Medulla oblongata (tissue), 1 donor: ENCODE data around the gene MAGEB16.

Experiments used
- DNase-seq: peaks from one replicate; pipeline ENCODE4 v3.0.0-alpha.2; 2015; ENCODE audit errors: extremely low spot score

Gene MAGEB16

DNA sequence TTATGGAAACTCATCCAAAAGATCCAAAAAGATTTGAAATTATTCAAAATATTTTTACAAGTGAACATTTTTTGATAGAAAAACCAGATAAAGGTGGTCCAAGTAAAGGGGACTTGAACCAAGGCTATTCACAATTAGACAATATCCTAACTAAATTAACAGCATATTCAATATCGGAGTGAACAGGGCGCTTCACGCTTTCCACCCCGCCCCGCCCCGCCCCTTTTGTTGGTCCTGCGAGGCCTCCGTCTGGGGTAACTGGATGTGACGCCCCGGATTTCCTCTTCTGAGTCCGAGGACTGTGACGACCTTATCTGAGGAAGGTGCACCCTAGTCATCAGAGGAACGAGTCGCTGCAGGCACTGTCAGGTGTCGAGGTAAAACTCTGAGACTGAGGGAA is at the start of gene MAGEB16:
MAGEB16 (plus strand) TSS at position 301 of the 400 bp plus-strand sequence. CDS start 3,855 bp downstream, outside the sequence.
- DNase-seq: no peak

DNA sequence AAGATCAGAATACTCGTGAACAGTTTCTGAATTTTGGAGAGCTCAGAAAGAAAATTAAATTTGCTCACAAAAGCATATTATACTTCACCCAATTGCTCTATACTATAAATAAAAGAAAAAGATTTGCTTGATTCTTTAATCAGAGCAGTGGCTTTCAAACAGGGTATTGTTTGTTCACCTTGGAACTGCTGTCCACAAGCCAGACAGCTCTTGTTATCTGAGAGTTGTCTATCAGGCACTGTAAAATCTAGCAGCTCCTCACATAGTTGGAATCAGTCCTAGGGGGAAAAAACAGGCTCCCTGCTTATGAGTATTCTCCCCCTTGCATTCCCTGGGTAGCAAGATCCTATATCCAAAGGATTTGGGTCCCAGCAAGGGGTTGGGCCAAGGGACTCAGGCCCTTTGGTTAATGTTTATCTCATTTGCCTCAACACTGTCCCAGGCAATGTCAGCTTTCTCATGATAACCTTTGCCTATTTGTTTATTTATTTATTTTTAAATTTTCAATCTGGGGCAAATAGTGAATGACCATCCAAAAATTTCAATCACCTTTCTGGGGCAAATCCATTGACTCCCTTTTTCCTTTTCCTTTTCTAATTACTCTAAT is 24.1 kb upstream of the MAGEB16 start:
- DNase-seq: no peak

DNA sequence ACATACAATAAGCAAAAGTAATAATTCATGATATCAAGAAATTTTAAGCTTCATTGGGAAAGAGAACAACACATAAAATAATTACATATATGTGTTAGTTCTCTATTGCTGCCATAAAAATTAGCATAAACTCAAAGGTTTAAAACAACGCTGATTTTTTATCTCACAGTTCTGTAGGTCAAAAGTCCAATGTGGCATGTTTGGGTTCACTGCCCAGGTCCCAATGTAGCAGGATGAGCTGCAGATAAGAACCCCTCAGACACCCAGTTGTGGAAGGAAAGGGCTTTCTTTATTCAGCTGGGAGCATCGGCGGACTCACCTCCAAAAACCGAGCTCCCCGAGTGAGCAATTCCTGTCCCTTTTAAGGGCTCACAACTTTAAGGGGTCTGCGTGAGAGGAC is 13.1 kb upstream of the MAGEB16 start:
- DNase-seq: no peak

GRCh38 chrX:35786271-35786670 is 11.9 kb upstream of the MAGEB16 start:
- DNase-seq: no peak

GRCh38 chrX:35787867-35788266 is 10.3 kb upstream of the MAGEB16 start:
- DNase-seq: no peak

DNA sequence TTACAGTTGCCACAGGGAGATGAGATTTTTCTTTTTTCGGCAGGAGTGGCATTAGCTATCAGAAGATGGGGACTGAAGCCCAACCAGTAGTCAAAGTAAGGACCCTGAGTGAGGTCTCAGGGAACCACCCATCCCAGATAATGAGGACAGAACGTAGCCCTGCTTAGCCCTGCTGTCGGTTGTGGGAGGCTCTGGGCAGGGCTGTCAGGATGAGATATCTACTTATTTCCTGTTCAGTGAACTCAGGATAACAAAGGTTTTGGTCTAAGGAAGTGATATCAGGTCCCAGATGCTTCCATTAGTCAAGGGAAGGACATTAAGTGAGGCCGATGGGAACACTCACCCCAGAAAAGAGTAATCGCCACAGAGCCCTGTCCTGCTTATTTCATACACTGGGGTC is 2.3 kb downstream of the MAGEB16 start:
- DNase-seq: no peak

DNA sequence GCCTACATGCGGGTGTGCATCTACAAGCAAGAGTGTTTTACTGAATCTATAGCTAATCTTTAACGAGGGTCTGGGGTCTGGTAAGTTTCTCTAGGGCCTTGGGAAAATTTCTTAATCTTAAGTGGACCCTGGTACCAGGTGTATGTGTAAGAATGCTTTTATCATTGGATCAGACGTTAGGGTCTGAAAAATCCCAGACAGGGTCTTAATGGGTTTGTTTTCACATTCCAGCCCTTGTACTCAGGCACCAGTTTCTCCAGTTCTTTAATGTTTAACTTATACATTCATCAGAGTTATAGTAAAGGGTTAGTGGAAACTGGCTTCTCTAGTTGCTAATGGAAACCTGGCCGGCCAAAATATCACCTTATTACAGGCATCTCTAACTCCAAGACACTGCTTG is 11.6 kb downstream of the MAGEB16 start:
- DNase-seq: no peak

- peak; percentile 3 for DNase-seq
Observed at GRCh38 chrX:35819241-35819640, 21.1 kb downstream of the MAGEB16 start.

DNA sequence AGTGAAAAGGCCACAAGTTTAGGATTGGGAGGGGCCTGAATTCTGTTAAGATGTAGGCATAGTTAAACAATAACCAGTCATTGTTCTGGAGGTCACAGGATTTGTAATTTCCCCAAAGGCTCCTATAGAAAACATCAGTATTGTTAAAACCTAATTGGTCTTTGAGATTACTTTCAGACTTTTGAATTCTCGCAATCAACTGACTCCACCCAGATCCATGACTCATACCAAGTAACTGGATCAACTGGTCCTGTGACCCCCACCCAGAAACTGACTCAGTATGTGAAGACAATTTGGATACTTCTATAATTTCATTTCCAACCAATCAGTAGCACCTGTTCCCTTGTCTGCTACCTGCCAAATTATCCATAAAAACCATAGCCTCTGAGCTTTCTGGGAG is 28.4 kb downstream of the MAGEB16 start:
- DNase-seq: no peak

GRCh38 chrX:35829501-35829900 is 31.4 kb downstream of the MAGEB16 start:
- no peak for DNase-seq

- no peak for DNase-seq
Observed at GRCh38 chrX:35841872-35842271, 43.7 kb downstream of the MAGEB16 start.

- peak; percentile 46 for DNase-seq
Observed at GRCh38 chrX:35842674-35843073, 44.5 kb downstream of the MAGEB16 start.

GRCh38 chrX:35847736-35848135 is 49.6 kb downstream of the MAGEB16 start:
- no peak for DNase-seq
